GM23338 (cell line): ENCODE results near the gene HERC2. TPM values are rescaled to one million over a fixed set of nuclear protein-coding genes. Genes with fewer than 3 reads are reported as not detected.

Source experiments
- ATAC-seq: fragments of 200-7000 bp; cut with Tn5 transposase; 3 replicates; pipeline ENCODE4 v1.9.1; 2020
- DNase-seq: peaks from one replicate; pipeline ENCODE4 v3.0.0-alpha.2; 2015; ENCODE audit warnings: low spot score
- H2AFZ ChIP-seq: fragments of 200-600 bp; sonication (generic); 2 replicates; pipeline ENCODE4 v1.8.0; 2016; ENCODE audit warnings: antibody characterized with exemption, mild to moderate bottlenecking, moderate library complexity
- H3F3A ChIP-seq: fragments of 200-600 bp; sonication (generic); replicated peaks from 2 replicates; pipeline ENCODE4 v1.8.0; 2017; ENCODE audit warnings: antibody characterized with exemption, mixed run types, low read depth
- H3K27ac ChIP-seq: fragments of 200-600 bp; sonication (generic); 2 replicates; pipeline ENCODE4 v1.6.1; 2016; ENCODE audit warnings: low read depth
- H3K27me3 ChIP-seq: fragments of 200-600 bp; sonication (generic); 2 replicates; pipeline ENCODE4 v1.8.0; 2016; ENCODE audit warnings: mild to moderate bottlenecking, mixed run types, moderate library complexity; ENCODE audit not compliant: insufficient read depth
- H3K36me3 ChIP-seq: fragments of 200-600 bp; sonication (generic); 2 replicates; pipeline ENCODE4 v1.8.0; 2016; ENCODE audit warnings: mild to moderate bottlenecking; ENCODE audit not compliant: insufficient read depth
- H3K4me1 ChIP-seq: fragments of 200-600 bp; sonication (generic); 2 replicates; pipeline ENCODE4 v1.8.0; 2016; ENCODE audit warnings: mild to moderate bottlenecking, moderate library complexity; ENCODE audit not compliant: insufficient read depth
- H3K4me2 ChIP-seq: fragments of 200-600 bp; sonication (generic); 2 replicates; pipeline ENCODE4 v1.7.1; 2017; ENCODE audit warnings: mixed run types
- H3K4me3 ChIP-seq: fragments of 200-600 bp; sonication (generic); 2 replicates; pipeline ENCODE4 v1.6.1; 2016; ENCODE audit warnings: mixed run types
- H3K79me2 ChIP-seq: fragments of 200-600 bp; sonication (generic); replicated peaks from 2 replicates; pipeline ENCODE4 v1.8.0; 2017; ENCODE audit warnings: mild to moderate bottlenecking; ENCODE audit not compliant: insufficient read depth
- H3K9me2 ChIP-seq: fragments of 200-600 bp; sonication (generic); 2 replicates; pipeline ENCODE4 v1.8.0; 2017; ENCODE audit not compliant: insufficient read depth
- H4K20me1 ChIP-seq: fragments of 200-600 bp; sonication (generic); replicated peaks from 2 replicates; pipeline ENCODE4 v1.8.0; 2017; ENCODE audit warnings: mild to moderate bottlenecking; ENCODE audit not compliant: insufficient read depth
- H3K27ac Mint-ChIP-seq: 2 replicates; pipeline ENCODE4 v1.8.0; 2020; ENCODE audit warnings: inconsistent platforms, mild to moderate bottlenecking, moderate library complexity, mixed read lengths
- H3K27me3 Mint-ChIP-seq: 3 replicates; pipeline ENCODE4 v1.8.0; 2022; ENCODE audit warnings: low read depth, mild to moderate bottlenecking, moderate library complexity, mixed read lengths, inconsistent platforms; ENCODE audit not compliant: insufficient read depth, poor library complexity
- H3K36me3 Mint-ChIP-seq: 3 replicates; pipeline ENCODE4 v1.8.0; 2021; ENCODE audit warnings: low read depth, mild to moderate bottlenecking, inconsistent platforms, moderate library complexity, mixed read lengths
- H3K4me1 Mint-ChIP-seq: 3 replicates; pipeline ENCODE4 v1.8.0; 2020; ENCODE audit warnings: mild to moderate bottlenecking, inconsistent platforms, mixed read lengths
- H3K4me3 Mint-ChIP-seq: 3 replicates; pipeline ENCODE4 v1.8.0; 2021; ENCODE audit warnings: moderate library complexity, mild to moderate bottlenecking, inconsistent platforms, mixed read lengths
- H3K9me3 Mint-ChIP-seq: 3 replicates; pipeline ENCODE4 v1.8.0; 2020; ENCODE audit warnings: moderate library complexity, mild to moderate bottlenecking, inconsistent platforms, mixed read lengths
- CTCF ChIP-seq, 2 experiments: fragments of 200-600 bp in 1 of 2; sonication (generic) in 1 of 2; conservative IDR thresholded peaks; 2 replicates each; pipeline versions ENCODE4 v1.5.1 to v1.6.1; 2016 to 2017; ENCODE audit warnings: antibody characterized with exemption in 2 of 2, low read depth in 2 of 2, mild to moderate bottlenecking in 2 of 2, moderate library complexity in 1 of 2
- ETS1 ChIP-seq: IDR thresholded peaks from 2 replicates; pipeline ENCODE4 v1.6.1; 2016; ENCODE audit warnings: antibody characterized with exemption
- EZH2 ChIP-seq: fragments of 200-600 bp; sonication (generic); IDR thresholded peaks from one replicate; pipeline ENCODE4 v1.8.0; 2017; ENCODE audit warnings: antibody characterized with exemption, mild to moderate bottlenecking, low read depth; ENCODE audit not compliant: unreplicated experiment
- EZH2phosphoT487 ChIP-seq: fragments of 200-600 bp; sonication (generic); IDR thresholded peaks from one replicate; pipeline ENCODE4 v1.8.1; 2018; ENCODE audit warnings: antibody characterized with exemption; ENCODE audit not compliant: unreplicated experiment
- JUNB ChIP-seq: IDR thresholded peaks from one replicate; pipeline ENCODE4 v1.6.1; 2016; ENCODE audit warnings: antibody characterized with exemption; ENCODE audit not compliant: unreplicated experiment
- NANOG ChIP-seq: IDR thresholded peaks from 2 replicates; pipeline ENCODE4 v1.6.1; 2016; ENCODE audit warnings: antibody characterized with exemption, borderline replicate concordance
- POLR2AphosphoS5 ChIP-seq: IDR thresholded peaks from 2 replicates; pipeline ENCODE4 v1.6.1; 2016; ENCODE audit warnings: antibody characterized with exemption, low read depth
- REST ChIP-seq: IDR thresholded peaks from one replicate; pipeline ENCODE4 v1.6.1; 2018; ENCODE audit warnings: antibody characterized with exemption; ENCODE audit not compliant: unreplicated experiment
- STAT1 ChIP-seq: IDR thresholded peaks from one replicate; pipeline ENCODE4 v1.6.1; 2016; ENCODE audit warnings: antibody characterized with exemption; ENCODE audit not compliant: unreplicated experiment
- ZNF114 ChIP-seq: fragments of 250-450 bp; sonication (Bioruptor Pico); IDR thresholded peaks from 2 replicates; pipeline ENCODE4 v1.5.0; 2020; ENCODE audit warnings: mild to moderate bottlenecking, moderate library complexity
- ZNF331 ChIP-seq: fragments of 250-450 bp; sonication (Bioruptor Pico); IDR thresholded peaks from 2 replicates; pipeline ENCODE4 v1.5.0; 2020; ENCODE audit warnings: low read depth, mild to moderate bottlenecking, moderate library complexity
- ZNF462 ChIP-seq: fragments of 250-450 bp; sonication (Bioruptor Pico); IDR thresholded peaks from 2 replicates; pipeline ENCODE4 v1.5.0; 2020; ENCODE audit warnings: mild to moderate bottlenecking, moderate library complexity
- polyA plus RNA-seq: library from polyadenylated mRNA; unstranded; fragments of >200 nt; fragmentation: Nextera tagmentation; extraction: Ambion mirVana; gene quantifications from 2 replicates; pipeline ENCODE4 v1.2.1, GENCODE V29; 2016
- total RNA-seq: library from RNA; depleted of rRNA; stranded (reverse); fragments of >200 nt; shearing (Covaris generic); gene quantifications from 2 replicates; pipeline ENCODE4 v1.2.3, GENCODE V29; 2014

The HERC2 gene
- total and polyA plus RNA-seq, 2 experiments from 2014 or later: 71.3 to 80.7 TPM

- H3K9me2 ChIP-seq: no peaks in the 10 kb centered on the region
- H3K4me3 ChIP-seq: no peak overlapping the region
- TF ChIP-seq JUNB (no peak), REST (no peak), NANOG (no peak), EZH2 (no peak), ZNF114 (no peak), ZNF331 (CRISPR knock-in tag) (no peak), CTCF (conservative IDR thresholded peaks at IDR 0.05; ENCODE audit: low read depth in 2 of 2) (no peak), ETS1 (no peak), POLR2AphosphoS5 (no peak), EZH2phosphoT487 (no peak), ZNF462 (CRISPR knock-in tag) (no peak), STAT1 (no peak)
- peaks cover 60% of the 10 kb centered on the region for H3K36me3 Mint-ChIP-seq
- H4K20me1 ChIP-seq: no peaks in the 10 kb centered on the region
- peaks cover 15% of the 10 kb centered on the region for H3K4me1 ChIP-seq
- no peak for ATAC-seq
- no peak for DNase-seq
- H3K4me2 ChIP-seq: no peak overlapping the region; the same call in 1 of the 2 replicates
- no peak overlapping the region for H2AFZ ChIP-seq
- no peaks in the 10 kb centered on the region for H3K9me3 Mint-ChIP-seq
- no peaks in the 10 kb centered on the region for H3K27me3 ChIP-seq
- no peak overlapping the region for H3K4me3 Mint-ChIP-seq
- no peak overlapping the region for H3K27ac Mint-ChIP-seq
- H3K27me3 Mint-ChIP-seq: no peaks in the 10 kb centered on the region
- no peak overlapping the region for H3K27ac ChIP-seq
- no peaks in the 10 kb centered on the region for H3K79me2 ChIP-seq
- H3K36me3 ChIP-seq: peaks cover 6% of the 10 kb centered on the region; the same call in 1 of the 2 replicates
- no peaks in the 10 kb centered on the region for H3F3A ChIP-seq
- H3K4me1 Mint-ChIP-seq: peaks cover 30% of the 10 kb centered on the region
Measured at GRCh38 chr15:28133281-28133680, 188.7 kb downstream of the HERC2 start.
